ENCODE measurements around the gene FRMD6.

Gene FRMD6

GRCh38 chr14:51677738-51678137 is 26.0 kb downstream of the FRMD6 start:
- Histone ChIP-seq H3K27me3 (ENCODE audit: insufficient read depth, poor library complexity, severe bottlenecking) (peaks cover 8% of the 10 kb centered on the region), H3K27ac (replicated peaks) (no peak overlapping the region), H3K4me3 (replicated peaks; ENCODE audit: insufficient read depth, low read length) (no peak overlapping the region)
- TF ChIP-seq REST (IDR thresholded peaks at IDR 0.05; ENCODE audit: insufficient replicate concordance, low read depth) (no peak), GABPA (IDR thresholded peaks at IDR 0.05; ENCODE audit: low read depth) (no peak), POLR2AphosphoS5 (IDR thresholded peaks at IDR 0.05; ENCODE audit: low read depth) (no peak), CTCF (IDR thresholded peaks at IDR 0.05; ENCODE audit: insufficient read depth, low read length) (no peak), SPI1 (IDR thresholded peaks at IDR 0.05; ENCODE audit: borderline replicate concordance, low read depth) (no peak)
- no peak for DNase-seq (ENCODE audit: low read depth in 1 of 2, low spot score in 1 of 2)

- TF ChIP-seq SPI1 (IDR thresholded peaks at IDR 0.05; ENCODE audit: borderline replicate concordance, low read depth) (no peak), POLR2AphosphoS5 (IDR thresholded peaks at IDR 0.05; ENCODE audit: low read depth) (no peak), CTCF (IDR thresholded peaks at IDR 0.05; ENCODE audit: insufficient read depth, low read length) (no peak)
- H3K27ac ChIP-seq (replicated peaks), result no peak overlapping the region
- peaks cover 2% of the 10 kb centered on the region for H3K27me3 ChIP-seq (ENCODE audit: insufficient read depth, poor library complexity, severe bottlenecking)
- no peak for DNase-seq (ENCODE audit: low read depth in 1 of 2, low spot score in 1 of 2)
- H3K4me3 ChIP-seq (replicated peaks; ENCODE audit: insufficient read depth, low read length), result no peak overlapping the region
Measured at GRCh38 chr14:51680031-51680430, 28.3 kb downstream of the FRMD6 start.

GRCh38 chr14:51681411-51681810 is 29.7 kb downstream of the FRMD6 start:
- H3K27ac ChIP-seq (replicated peaks), result no peak overlapping the region
- H3K27me3 ChIP-seq (ENCODE audit: insufficient read depth, poor library complexity, severe bottlenecking), result peaks cover 2% of the 10 kb centered on the region
- no peak for DNase-seq (ENCODE audit: low read depth in 1 of 2, low spot score in 1 of 2)
- TF ChIP-seq GABPA (IDR thresholded peaks at IDR 0.05; ENCODE audit: low read depth) (no peak), POLR2AphosphoS5 (IDR thresholded peaks at IDR 0.05; ENCODE audit: low read depth) (no peak), CTCF (IDR thresholded peaks at IDR 0.05; ENCODE audit: insufficient read depth, low read length) (no peak), REST (IDR thresholded peaks at IDR 0.05; ENCODE audit: insufficient replicate concordance, low read depth) (no peak), SPI1 (IDR thresholded peaks at IDR 0.05; ENCODE audit: borderline replicate concordance, low read depth) (no peak)
- H3K4me3 ChIP-seq (replicated peaks; ENCODE audit: insufficient read depth, low read length), result no peak overlapping the region

- Histone ChIP-seq H3K27ac (replicated peaks) (no peak overlapping the region), H3K4me3 (replicated peaks; ENCODE audit: insufficient read depth, low read length) (no peak overlapping the region), H3K27me3 (ENCODE audit: insufficient read depth, poor library complexity, severe bottlenecking) (no peaks in the 10 kb centered on the region)
- no peak for TF ChIP-seq SPI1 (IDR thresholded peaks at IDR 0.05; ENCODE audit: borderline replicate concordance, low read depth)
- no peak for TF ChIP-seq CTCF (IDR thresholded peaks at IDR 0.05; ENCODE audit: insufficient read depth, low read length)
- TF ChIP-seq REST (IDR thresholded peaks at IDR 0.05; ENCODE audit: insufficient replicate concordance, low read depth), result no peak
- no peak for TF ChIP-seq GABPA (IDR thresholded peaks at IDR 0.05; ENCODE audit: low read depth)
- no peak for TF ChIP-seq POLR2AphosphoS5 (IDR thresholded peaks at IDR 0.05; ENCODE audit: low read depth)
- no peak for DNase-seq (ENCODE audit: low read depth in 1 of 2, low spot score in 1 of 2)
Measured at GRCh38 chr14:51682411-51682810, 30.7 kb downstream of the FRMD6 start.
